HCT116 (cell line): ENCODE data around the gene DRGX. TPM values are rescaled to one million over a fixed set of nuclear protein-coding genes. Genes with fewer than 3 reads are reported as not detected.

ENCODE experiments used
- ATAC-seq: fragments of 200-7000 bp; cut with Tn5 transposase; 2 replicates; pipeline ENCODE4 v1.9.1; 2020; ENCODE audit warnings: mild to moderate bottlenecking, moderate library complexity
- BruUV-seq: library from RNA; stranded (reverse); fragments of 400-500 nt; replicated peaks from 2 replicates; lab custom pipeline; 2021; lab: Mats Ljungman, UMichigan
- CTCF ChIA-PET: fragments of 300-600 bp; sonication (Branson Sonifier 250); formaldehyde crosslinking; loops from one replicate; lab custom pipeline; 2021; ENCODE audit warnings: antibody characterized with exemption; lab: Charles Lee
- POLR2A ChIA-PET: fragments of 300-600, 350-600 bp; sonication (Branson Sonifier 250); formaldehyde crosslinking; loops from one replicate; lab custom pipeline; 2021; ENCODE audit warnings: antibody characterized with exemption; lab: Charles Lee
- RAD21 ChIA-PET, 2 experiments: fragments of 300-600 bp; sonication (Branson Sonifier 250); formaldehyde crosslinking; loops; one replicate each; lab custom pipeline; 2023; ENCODE audit warnings: low total read pairs in 2 of 2; ENCODE audit not compliant: uncharacterized antibody in 2 of 2, unreplicated experiment in 2 of 2, low non-redundant PET in 1 of 2; lab: Charles Lee
- DNase-seq: peaks from one replicate; pipeline ENCODE4 v3.0.0-alpha.2; 2010; ENCODE audit warnings: low read depth, low spot score
- H2AFZ ChIP-seq: fragments of 200-600 bp; shearing (Covaris generic), sonication (generic); 2 replicates; pipeline ENCODE4 v1.6.1; 2017; ENCODE audit warnings: low read depth, mixed run types, mixed read lengths, antibody characterized with exemption, low read length; ENCODE audit not compliant: poor library complexity, severe bottlenecking
- H3K27ac ChIP-seq: 2 replicates; pipeline ENCODE4 v1.5.1; 2012; ENCODE audit warnings: low read depth, low read length
- H3K27me3 ChIP-seq: fragments of 200-600 bp; sonication (generic); 2 replicates; pipeline ENCODE4 v1.6.1; 2016; ENCODE audit warnings: mixed run types, low read length, mixed read lengths; ENCODE audit not compliant: insufficient read depth
- H3K36me3 ChIP-seq, 2 experiments: fragments of 200-500 bp in 1 of 2; fragments of 200-600 bp in 1 of 2; sonication (Bioruptor generic) in 1 of 2; sonication (generic) in 1 of 2; 2 replicates each; pipeline versions ENCODE4 v1.5.1 to v1.6.1; 2014 to 2016; ENCODE audit warnings: low read length in 2 of 2, inconsistent platforms in 1 of 2, mixed read lengths in 1 of 2, mixed run types in 1 of 2; ENCODE audit not compliant: insufficient read depth in 2 of 2, control insufficient read depth in 1 of 2
- H3K4me1 ChIP-seq, 2 experiments: fragments of 200-600 bp in 1 of 2; sonication (generic) in 1 of 2; 2 replicates each; pipeline versions ENCODE4 v1.5.1 to v1.6.1; 2012 to 2017; ENCODE audit warnings: low read length in 2 of 2, inconsistent platforms in 1 of 2, mild to moderate bottlenecking in 1 of 2, mixed read lengths in 1 of 2, mixed run types in 1 of 2, moderate library complexity in 1 of 2; ENCODE audit not compliant: insufficient read depth in 2 of 2, control insufficient read depth in 1 of 2
- H3K4me2 ChIP-seq: fragments of 200-600 bp; sonication (generic); 2 replicates; pipeline ENCODE4 v1.6.1; 2017; ENCODE audit warnings: mixed run types, low read length, mixed read lengths
- H3K4me3 ChIP-seq, 2 experiments: fragments of 200-600 bp in 1 of 2; sonication (generic) in 1 of 2; replicated peaks in 1 of 2; 2 replicates each; pipeline ENCODE4 v1.5.1; 2011 to 2016; ENCODE audit warnings: low read length in 2 of 2, control low read depth in 1 of 2, low read depth in 1 of 2, mild to moderate bottlenecking in 1 of 2, mixed read lengths in 1 of 2, mixed run types in 1 of 2
- H3K79me2 ChIP-seq: fragments of 200-600 bp; sonication (generic); 2 replicates; pipeline ENCODE4 v1.6.1; 2017; ENCODE audit warnings: mild to moderate bottlenecking, mixed run types, low read length, moderate library complexity, mixed read lengths; ENCODE audit not compliant: insufficient read depth
- H3K9ac ChIP-seq: fragments of 200-600 bp; sonication (generic); 2 replicates; pipeline ENCODE4 v1.6.1; 2016; ENCODE audit warnings: low read length, mixed read lengths
- H3K9me2 ChIP-seq: fragments of 200-600 bp; sonication (generic), shearing (Covaris generic); 2 replicates; pipeline ENCODE4 v1.6.1; 2017; ENCODE audit warnings: mixed run types, mild to moderate bottlenecking, moderate library complexity; ENCODE audit not compliant: insufficient read depth
- H3K9me3 ChIP-seq, 2 experiments: fragments of 200-500 bp in 1 of 2; fragments of 200-600 bp in 1 of 2; sonication (Bioruptor generic) in 1 of 2; sonication (generic) in 1 of 2; 2 replicates each; pipeline ENCODE4 v1.6.1; 2014 to 2017; ENCODE audit warnings: low read length in 2 of 2, mixed read lengths in 2 of 2, inconsistent platforms in 1 of 2, low read depth in 1 of 2, mild to moderate bottlenecking in 1 of 2, mixed run types in 1 of 2, moderate library complexity in 1 of 2; ENCODE audit not compliant: control insufficient read depth in 1 of 2, insufficient read depth in 1 of 2
- H4K20me1 ChIP-seq: fragments of 200-600 bp; sonication (generic), shearing (Covaris generic); 2 replicates; pipeline ENCODE4 v1.6.1; 2017; ENCODE audit warnings: mixed run types, mild to moderate bottlenecking, moderate library complexity; ENCODE audit not compliant: insufficient read depth
- ATF3 ChIP-seq: IDR thresholded peaks from 2 replicates; pipeline ENCODE4 v1.6.1; 2012
- CBX3 ChIP-seq: IDR thresholded peaks from 2 replicates; pipeline ENCODE4 v1.6.1; 2012; ENCODE audit warnings: low read depth
- CEBPB ChIP-seq: IDR thresholded peaks from 2 replicates; pipeline ENCODE4 v1.6.1; 2012; ENCODE audit warnings: low read depth
- EGR1 ChIP-seq: IDR thresholded peaks from 2 replicates; pipeline ENCODE4 v1.6.1; 2012; ENCODE audit warnings: low read depth
- FOSL1 ChIP-seq: IDR thresholded peaks from 2 replicates; pipeline ENCODE4 v1.6.1; 2012; ENCODE audit warnings: low read depth
- POLR2A ChIP-seq: IDR thresholded peaks from 2 replicates; pipeline ENCODE4 v1.7.0; 2011; ENCODE audit warnings: borderline replicate concordance; ENCODE audit not compliant: insufficient read depth, insufficient read length; ENCODE audit errors: extremely low read depth
- POLR2AphosphoS5 ChIP-seq: IDR thresholded peaks from 2 replicates; pipeline ENCODE4 v1.6.1; 2011; ENCODE audit warnings: mild to moderate bottlenecking, low read depth, low read length, moderate library complexity
- RAD21 ChIP-seq: IDR thresholded peaks from 2 replicates; pipeline ENCODE4 v1.6.1; 2012; ENCODE audit warnings: low read depth, mild to moderate bottlenecking
- REST ChIP-seq: IDR thresholded peaks from 2 replicates; pipeline ENCODE4 v1.6.1; 2012; ENCODE audit warnings: low read depth
- SIN3A ChIP-seq: IDR thresholded peaks from 2 replicates; pipeline ENCODE4 v1.6.1; 2012; ENCODE audit warnings: low read depth
- SP1 ChIP-seq: IDR thresholded peaks from 2 replicates; pipeline ENCODE4 v1.6.1; 2012; ENCODE audit warnings: low read depth
- SRF ChIP-seq: IDR thresholded peaks from 2 replicates; pipeline ENCODE4 v1.6.1; 2012; ENCODE audit warnings: low read depth
- TCF7L2 ChIP-seq: IDR thresholded peaks from 2 replicates; pipeline ENCODE4 v1.7.0; 2011; ENCODE audit warnings: borderline replicate concordance, inconsistent platforms; ENCODE audit not compliant: insufficient read depth, insufficient read length; ENCODE audit errors: extremely low read depth
- ZFX ChIP-seq: fragments of 450-650 bp; IDR thresholded peaks from 2 replicates; pipeline ENCODE4 v1.6.1; 2017
- ZNF274 ChIP-seq: fragments of 200-500 bp; sonication (Bioruptor generic); IDR thresholded peaks from 2 replicates; pipeline ENCODE4 v1.6.1; 2014; ENCODE audit warnings: mild to moderate bottlenecking, low read depth, low read length, inconsistent platforms
- intact Hi-C: fragments of 100-400 bp; cut with micrococcal nuclease; formaldehyde crosslinking; loops from 2 replicates; pipeline ENCODE4 v1.10.0; 2022
- total RNA-seq: library from RNA; stranded (reverse); gene quantifications from one replicate; pipeline ENCODE4 v1.2.1, GENCODE V29; 2021; ENCODE audit not compliant: unreplicated experiment
- TF ChIP-seq, protein P1 (sequence below): IDR thresholded peaks from 2 replicates; pipeline ENCODE4 v1.6.1; 2012

Gene DRGX
- total RNA-seq, 1 experiment from 2014 or later, result not detected

DNA sequence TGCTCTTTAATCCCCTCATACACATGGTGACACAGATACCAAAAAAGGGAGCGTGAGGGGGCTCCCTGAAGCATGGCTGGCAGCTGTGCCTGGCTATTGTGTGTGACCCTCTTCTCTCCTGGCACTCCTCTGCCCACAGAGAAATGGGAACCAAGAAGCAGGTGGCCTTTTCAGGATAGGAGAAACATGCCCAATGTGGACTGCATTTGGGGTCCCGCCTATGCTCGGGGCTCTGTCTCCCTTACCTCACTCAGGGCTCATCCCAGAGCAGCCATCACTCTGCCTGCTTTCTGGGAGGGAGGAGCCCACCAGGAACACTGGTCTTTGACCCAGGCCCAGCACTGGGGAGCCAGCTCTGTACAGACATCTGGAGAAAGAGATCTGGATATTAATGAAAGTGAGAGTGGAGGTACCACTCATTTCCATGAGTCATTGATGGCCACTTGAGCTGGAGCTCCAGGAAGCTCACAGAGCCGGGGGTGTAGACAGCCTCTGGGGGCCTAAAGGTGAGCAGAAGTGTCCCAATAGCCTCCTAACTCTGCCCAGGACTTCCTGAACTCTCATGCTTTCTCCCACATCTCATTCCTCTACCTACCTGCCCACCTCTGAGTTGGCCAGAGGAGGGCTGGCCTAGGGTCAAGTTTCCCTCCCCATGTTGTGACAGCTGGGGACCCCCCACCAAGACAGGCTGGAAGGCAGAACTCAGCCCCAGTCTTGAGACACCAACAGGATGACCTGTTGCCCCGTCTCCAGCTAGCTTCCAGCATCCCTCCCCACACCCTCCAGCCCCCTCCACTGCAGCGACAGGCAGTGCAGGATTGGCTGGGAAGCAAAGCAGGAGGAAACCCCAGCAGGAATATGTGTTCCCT is 42.6 kb downstream of the DRGX start:
- no peak overlapping the region for H3K27ac ChIP-seq
- BruUV-seq, result no TSS peak
- POLR2A ChIA-PET, result no interaction called here
- CTCF ChIA-PET, result no interaction called here
- DNase-seq (no peak), ATAC-seq (no peak)
- H3K27me3 ChIP-seq, result no peaks in the 10 kb centered on the region; the same call in 1 of the 2 replicates
- no peaks in the 10 kb centered on the region; a peak in 1 of 4 replicates for H3K9me3 ChIP-seq
- H2AFZ ChIP-seq, result no peak overlapping the region
- no peaks in the 10 kb centered on the region for H3K4me1 ChIP-seq
- H3K4me3 ChIP-seq, result no peak overlapping the region
- H3K36me3 ChIP-seq, result no peaks in the 10 kb centered on the region
- H3K9ac ChIP-seq, result no peak overlapping the region
- H3K79me2 ChIP-seq, result no peaks in the 10 kb centered on the region
- no peak overlapping the region for H3K4me2 ChIP-seq
- TF ChIP-seq RAD21, result no peak
- TF ChIP-seq EGR1, result no peak
- TF ChIP-seq ZNF274, result no peak
- TF ChIP-seq POLR2AphosphoS5, result no peak
- TF ChIP-seq SIN3A, result no peak
- no peak for TF ChIP-seq POLR2A
- no peak for TF ChIP-seq SRF
- TF ChIP-seq ATF3, result no peak
- TF ChIP-seq ZFX, result no peak
- TF ChIP-seq, protein P1, sequence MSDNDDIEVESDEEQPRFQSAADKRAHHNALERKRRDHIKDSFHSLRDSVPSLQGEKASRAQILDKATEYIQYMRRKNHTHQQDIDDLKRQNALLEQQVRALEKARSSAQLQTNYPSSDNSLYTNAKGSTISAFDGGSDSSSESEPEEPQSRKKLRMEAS, result no peak
- RAD21 ChIA-PET, result no interaction called here
- no peaks in the 10 kb centered on the region for H4K20me1 ChIP-seq
- intact Hi-C loops, result no loop called here
- no peaks in the 10 kb centered on the region for H3K9me2 ChIP-seq

DNA sequence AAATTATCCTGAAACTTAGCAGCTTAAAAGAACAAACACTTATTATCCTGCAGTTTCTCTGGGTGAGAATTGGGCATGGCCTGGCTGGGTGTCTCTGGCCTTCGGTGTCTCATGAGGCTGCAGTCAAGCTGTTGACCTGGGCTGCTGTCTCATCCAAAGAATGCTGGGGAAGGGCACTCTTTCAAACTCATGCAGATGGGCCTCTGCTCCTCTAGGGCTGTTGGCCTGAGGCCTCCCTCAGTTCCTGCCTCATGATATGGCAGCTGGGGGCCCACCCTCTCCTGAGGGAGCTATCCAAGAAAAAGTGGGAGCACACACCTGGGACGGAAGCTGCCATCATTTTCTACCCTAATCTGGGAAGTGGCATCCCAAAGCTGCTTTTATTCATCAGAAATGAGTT is 43.6 kb downstream of the DRGX start:
- intact Hi-C loops, result no loop called here
- POLR2A ChIA-PET, result no interaction called here
- Histone ChIP-seq H3K9me2 (no peaks in the 10 kb centered on the region), H3K27ac (no peak overlapping the region), H3K4me2 (no peak overlapping the region), H3K4me1 (no peaks in the 10 kb centered on the region), H2AFZ (no peak overlapping the region), H3K4me3 (no peak overlapping the region), H3K9me3 (no peaks in the 10 kb centered on the region; a peak in 1 of 4 replicates), H3K79me2 (no peaks in the 10 kb centered on the region), H4K20me1 (no peaks in the 10 kb centered on the region), H3K27me3 (no peaks in the 10 kb centered on the region; the same call in 1 of the 2 replicates), H3K36me3 (no peaks in the 10 kb centered on the region), H3K9ac (no peak overlapping the region)
- RAD21 ChIA-PET, result no interaction called here
- BruUV-seq, result no TSS peak
- ATAC-seq (no peak), DNase-seq (no peak)
- CTCF ChIA-PET, result no interaction called here
- TF ChIP-seq REST (no peak), EGR1 (no peak), ZFX (no peak), TCF7L2 (no peak), RAD21 (no peak), FOSL1 (no peak), CBX3 (no peak), ZNF274 (no peak), POLR2AphosphoS5 (no peak), SP1 (no peak), CEBPB (no peak)
